ENCODE data around the gene SH3BP4.

DNA sequence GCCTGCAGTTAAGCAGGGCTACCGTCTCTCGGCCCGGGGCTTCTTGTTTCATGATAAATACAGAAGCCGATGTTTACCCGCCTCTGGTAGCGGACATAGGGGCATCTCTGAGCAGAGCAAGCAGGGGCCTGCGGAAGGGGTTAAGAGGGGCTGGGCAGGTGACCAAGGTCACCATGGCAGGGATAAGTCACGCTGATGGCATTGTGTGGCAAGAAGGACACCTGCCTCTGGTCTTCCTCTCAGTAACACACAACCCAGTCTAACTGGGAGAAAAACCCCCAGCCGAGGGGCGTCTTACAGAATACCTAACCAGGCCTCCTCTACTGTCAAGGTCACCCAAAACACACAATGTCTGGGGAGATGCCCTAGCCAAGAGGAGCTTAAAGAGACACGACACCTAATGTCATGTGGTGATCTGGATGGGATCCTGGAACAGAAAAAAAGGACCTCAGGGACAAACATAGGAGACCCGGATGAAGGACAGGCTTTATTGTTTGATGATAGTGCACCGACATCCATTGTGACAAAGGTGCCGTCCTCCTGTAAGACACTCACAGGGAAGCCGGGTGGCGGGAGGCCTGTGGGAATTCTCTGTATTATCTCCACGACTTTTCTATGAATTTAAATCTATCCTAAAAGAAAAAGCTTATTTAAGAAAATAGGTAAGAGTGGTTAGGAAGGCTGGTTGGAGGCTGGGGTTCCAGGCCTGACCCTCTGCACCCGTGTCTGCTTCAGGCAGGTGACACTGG is 24.8 kb downstream of the SH3BP4 start:
- no peak for TF ChIP-seq TBL1XR1 (IDR thresholded peaks at IDR 0.05; ENCODE audit: low read depth, low read length)
- TF ChIP-seq POLR2A (IDR thresholded peaks at IDR 0.05; ENCODE audit: low read depth, low read length): no peak
- no peak for TF ChIP-seq FOXK2 (IDR thresholded peaks at IDR 0.05)
- no peak for TF ChIP-seq HCFC1 (IDR thresholded peaks at IDR 0.05; ENCODE audit: low read length)
- TF ChIP-seq, protein P1, sequence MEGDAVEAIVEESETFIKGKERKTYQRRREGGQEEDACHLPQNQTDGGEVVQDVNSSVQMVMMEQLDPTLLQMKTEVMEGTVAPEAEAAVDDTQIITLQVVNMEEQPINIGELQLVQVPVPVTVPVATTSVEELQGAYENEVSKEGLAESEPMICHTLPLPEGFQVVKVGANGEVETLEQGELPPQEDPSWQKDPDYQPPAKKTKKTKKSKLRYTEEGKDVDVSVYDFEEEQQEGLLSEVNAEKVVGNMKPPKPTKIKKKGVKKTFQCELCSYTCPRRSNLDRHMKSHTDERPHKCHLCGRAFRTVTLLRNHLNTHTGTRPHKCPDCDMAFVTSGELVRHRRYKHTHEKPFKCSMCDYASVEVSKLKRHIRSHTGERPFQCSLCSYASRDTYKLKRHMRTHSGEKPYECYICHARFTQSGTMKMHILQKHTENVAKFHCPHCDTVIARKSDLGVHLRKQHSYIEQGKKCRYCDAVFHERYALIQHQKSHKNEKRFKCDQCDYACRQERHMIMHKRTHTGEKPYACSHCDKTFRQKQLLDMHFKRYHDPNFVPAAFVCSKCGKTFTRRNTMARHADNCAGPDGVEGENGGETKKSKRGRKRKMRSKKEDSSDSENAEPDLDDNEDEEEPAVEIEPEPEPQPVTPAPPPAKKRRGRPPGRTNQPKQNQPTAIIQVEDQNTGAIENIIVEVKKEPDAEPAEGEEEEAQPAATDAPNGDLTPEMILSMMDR (IDR thresholded peaks at IDR 0.05 in 2 of 3, conservative IDR thresholded peaks at IDR 0.05 in 1 of 3; ENCODE audit: control insufficient read depth in 2 of 3, extremely low read depth in 1 of 3, insufficient read depth in 1 of 3, low read depth in 3 of 3, low read length in 3 of 3): no peak
- no peak for TF ChIP-seq RELA (IDR thresholded peaks at IDR 0.05; ENCODE audit: borderline replicate concordance, partially characterized antibody)

Measured in GM12878 (cell line).